ENCODE measurements around the gene CACNB4.
"Not testable (repeated sequence)": the region's sequence is repeated elsewhere in the genome, so short reads cannot be mapped to it uniquely, and the experiment has no call there.

Gene CACNB4

GRCh38 chr2:151919786-151920185, 179.1 kb downstream of the CACNB4 start:
- Histone ChIP-seq H2AFZ (ENCODE audit: low read length, unreplicated experiment) (no peak overlapping the region), H3K4me1 (ENCODE audit: control insufficient read depth, insufficient read depth, low read length, unreplicated experiment) (no peaks in the 10 kb centered on the region), H3K27ac (ENCODE audit: low read depth, low read length) (no peak overlapping the region), H3K36me3 (ENCODE audit: insufficient read depth, low read length) (no peaks in the 10 kb centered on the region), H3K4me3 (ENCODE audit: low read depth, low read length) (no peak overlapping the region), H3K27me3 (ENCODE audit: insufficient read depth, low read length) (no peaks in the 10 kb centered on the region), H3K79me2 (ENCODE audit: control insufficient read depth, insufficient read depth, low read length, unreplicated experiment) (no peaks in the 10 kb centered on the region)

- Histone ChIP-seq H3K4me3 (ENCODE audit: low read depth, low read length) (no peak overlapping the region), H3K27ac (ENCODE audit: low read depth, low read length) (no peak overlapping the region), H3K27me3 (ENCODE audit: insufficient read depth, low read length) (no peaks in the 10 kb centered on the region), H2AFZ (ENCODE audit: low read length, unreplicated experiment) (no peak overlapping the region), H3K79me2 (ENCODE audit: control insufficient read depth, insufficient read depth, low read length, unreplicated experiment) (no peaks in the 10 kb centered on the region), H3K4me1 (ENCODE audit: control insufficient read depth, insufficient read depth, low read length, unreplicated experiment) (no peaks in the 10 kb centered on the region), H3K36me3 (ENCODE audit: insufficient read depth, low read length) (no peaks in the 10 kb centered on the region)
Measured at GRCh38 chr2:151918308-151918707, 180.5 kb downstream of the CACNB4 start.

- Histone ChIP-seq H3K36me3 (ENCODE audit: insufficient read depth, low read length) (no peaks in the 10 kb centered on the region), H3K27me3 (ENCODE audit: insufficient read depth, low read length) (no peaks in the 10 kb centered on the region), H3K4me3 (ENCODE audit: low read depth, low read length) (no peak overlapping the region), H3K79me2 (ENCODE audit: control insufficient read depth, insufficient read depth, low read length, unreplicated experiment) (no peaks in the 10 kb centered on the region), H3K27ac (ENCODE audit: low read depth, low read length) (no peak overlapping the region), H2AFZ (ENCODE audit: low read length, unreplicated experiment) (no peak overlapping the region), H3K4me1 (ENCODE audit: control insufficient read depth, insufficient read depth, low read length, unreplicated experiment) (no peaks in the 10 kb centered on the region)
Measured at GRCh38 chr2:151916632-151917031, 182.2 kb downstream of the CACNB4 start.

- not testable (repeated sequence) for H3K4me3 ChIP-seq (ENCODE audit: low read depth, low read length); H3K36me3 ChIP-seq (ENCODE audit: insufficient read depth, low read length); H3K4me1 ChIP-seq (ENCODE audit: control insufficient read depth, insufficient read depth, low read length, unreplicated experiment); H3K27ac ChIP-seq (ENCODE audit: low read depth, low read length); H3K27me3 ChIP-seq (ENCODE audit: insufficient read depth, low read length); H3K79me2 ChIP-seq (ENCODE audit: control insufficient read depth, insufficient read depth, low read length, unreplicated experiment); H2AFZ ChIP-seq (ENCODE audit: low read length, unreplicated experiment)
Measured at GRCh38 chr2:151915629-151916025, 183.2 kb downstream of the CACNB4 start.

GRCh38 chr2:151914989-151915628, 183.7 kb downstream of the CACNB4 start:
- no peaks in the 10 kb centered on the region for H3K36me3 ChIP-seq (ENCODE audit: insufficient read depth, low read length)
- H3K4me1 ChIP-seq (ENCODE audit: control insufficient read depth, insufficient read depth, low read length, unreplicated experiment), result no peaks in the 10 kb centered on the region
- H3K27ac ChIP-seq (ENCODE audit: low read depth, low read length), result no peak overlapping the region
- H2AFZ ChIP-seq (ENCODE audit: low read length, unreplicated experiment), result no peak overlapping the region
- H3K79me2 ChIP-seq (ENCODE audit: control insufficient read depth, insufficient read depth, low read length, unreplicated experiment), result no peaks in the 10 kb centered on the region
- no peaks in the 10 kb centered on the region for H3K27me3 ChIP-seq (ENCODE audit: insufficient read depth, low read length)
- H3K4me3 ChIP-seq (ENCODE audit: low read depth, low read length), result no peak overlapping the region

GRCh38 chr2:151908204-151908882, 190.5 kb downstream of the CACNB4 start:
- no peak overlapping the region for H2AFZ ChIP-seq (ENCODE audit: low read length, unreplicated experiment)
- no peaks in the 10 kb centered on the region for H3K4me1 ChIP-seq (ENCODE audit: control insufficient read depth, insufficient read depth, low read length, unreplicated experiment)
- no peak overlapping the region for H3K27ac ChIP-seq (ENCODE audit: low read depth, low read length)
- H3K79me2 ChIP-seq (ENCODE audit: control insufficient read depth, insufficient read depth, low read length, unreplicated experiment), result no peaks in the 10 kb centered on the region
- no peaks in the 10 kb centered on the region for H3K36me3 ChIP-seq (ENCODE audit: insufficient read depth, low read length)
- no peak overlapping the region for H3K4me3 ChIP-seq (ENCODE audit: low read depth, low read length)
- no peaks in the 10 kb centered on the region for H3K27me3 ChIP-seq (ENCODE audit: insufficient read depth, low read length)

GRCh38 chr2:151907286-151908203, 191.3 kb downstream of the CACNB4 start:
- no peaks in the 10 kb centered on the region for H3K79me2 ChIP-seq (ENCODE audit: control insufficient read depth, insufficient read depth, low read length, unreplicated experiment)
- H3K4me3 ChIP-seq (ENCODE audit: low read depth, low read length), result no peak overlapping the region
- H3K4me1 ChIP-seq (ENCODE audit: control insufficient read depth, insufficient read depth, low read length, unreplicated experiment), result no peaks in the 10 kb centered on the region
- H3K36me3 ChIP-seq (ENCODE audit: insufficient read depth, low read length), result no peaks in the 10 kb centered on the region
- no peak overlapping the region for H2AFZ ChIP-seq (ENCODE audit: low read length, unreplicated experiment)
- no peaks in the 10 kb centered on the region for H3K27me3 ChIP-seq (ENCODE audit: insufficient read depth, low read length)
- H3K27ac ChIP-seq (ENCODE audit: low read depth, low read length), result no peak overlapping the region

- no peaks in the 10 kb centered on the region for H3K4me1 ChIP-seq (ENCODE audit: control insufficient read depth, insufficient read depth, low read length, unreplicated experiment)
- no peaks in the 10 kb centered on the region for H3K27me3 ChIP-seq (ENCODE audit: insufficient read depth, low read length)
- no peak overlapping the region for H3K27ac ChIP-seq (ENCODE audit: low read depth, low read length)
- H3K36me3 ChIP-seq (ENCODE audit: insufficient read depth, low read length), result no peaks in the 10 kb centered on the region
- H3K79me2 ChIP-seq (ENCODE audit: control insufficient read depth, insufficient read depth, low read length, unreplicated experiment), result no peaks in the 10 kb centered on the region
- no peak overlapping the region for H3K4me3 ChIP-seq (ENCODE audit: low read depth, low read length)
- H2AFZ ChIP-seq (ENCODE audit: low read length, unreplicated experiment), result no peak overlapping the region
Measured at GRCh38 chr2:151906633-151906998, 192.2 kb downstream of the CACNB4 start.

- H2AFZ ChIP-seq (ENCODE audit: low read length, unreplicated experiment), result no peak overlapping the region
- no peak overlapping the region for H3K4me3 ChIP-seq (ENCODE audit: low read depth, low read length)
Measured at GRCh38 chr2:151905963-151906632, 192.7 kb downstream of the CACNB4 start.

GRCh38 chr2:151904807-151905206, 194.0 kb downstream of the CACNB4 start:
- no peaks in the 10 kb centered on the region for H3K79me2 ChIP-seq (ENCODE audit: control insufficient read depth, insufficient read depth, low read length, unreplicated experiment)
- H3K36me3 ChIP-seq (ENCODE audit: insufficient read depth, low read length), result no peaks in the 10 kb centered on the region
- no peaks in the 10 kb centered on the region for H3K27me3 ChIP-seq (ENCODE audit: insufficient read depth, low read length)
- no peak overlapping the region for H2AFZ ChIP-seq (ENCODE audit: low read length, unreplicated experiment)
- H3K4me1 ChIP-seq (ENCODE audit: control insufficient read depth, insufficient read depth, low read length, unreplicated experiment), result no peaks in the 10 kb centered on the region
- no peak overlapping the region for H3K27ac ChIP-seq (ENCODE audit: low read depth, low read length)
- H3K4me3 ChIP-seq (ENCODE audit: low read depth, low read length), result no peak overlapping the region

More at GRCh38 chr2:151905963-151906632, 192.7 kb downstream of the CACNB4 start:
- H3K36me3 ChIP-seq (ENCODE audit: insufficient read depth, low read length), result no peaks in the 10 kb centered on the region
- H3K27me3 ChIP-seq (ENCODE audit: insufficient read depth, low read length), result no peaks in the 10 kb centered on the region
- no peak overlapping the region for H3K27ac ChIP-seq (ENCODE audit: low read depth, low read length)
- no peaks in the 10 kb centered on the region for H3K79me2 ChIP-seq (ENCODE audit: control insufficient read depth, insufficient read depth, low read length, unreplicated experiment)
- H3K4me1 ChIP-seq (ENCODE audit: control insufficient read depth, insufficient read depth, low read length, unreplicated experiment), result no peaks in the 10 kb centered on the region
